GM19397 (cell line): Measurements from ENCODE around the gene EXOSC9.
"Not testable (repeated sequence)": the region's sequence is repeated elsewhere in the genome, so short reads cannot be mapped to it uniquely, and the experiment has no call there.

ENCODE experiments used
- ATAC-seq: cut with Tn5 transposase; IDR thresholded peaks from one replicate; pipeline ENCODE4 v1.9.1; 2021; ENCODE audit warnings: mild to moderate bottlenecking, moderate library complexity; ENCODE audit not compliant: unreplicated experiment

Gene EXOSC9, protein sequence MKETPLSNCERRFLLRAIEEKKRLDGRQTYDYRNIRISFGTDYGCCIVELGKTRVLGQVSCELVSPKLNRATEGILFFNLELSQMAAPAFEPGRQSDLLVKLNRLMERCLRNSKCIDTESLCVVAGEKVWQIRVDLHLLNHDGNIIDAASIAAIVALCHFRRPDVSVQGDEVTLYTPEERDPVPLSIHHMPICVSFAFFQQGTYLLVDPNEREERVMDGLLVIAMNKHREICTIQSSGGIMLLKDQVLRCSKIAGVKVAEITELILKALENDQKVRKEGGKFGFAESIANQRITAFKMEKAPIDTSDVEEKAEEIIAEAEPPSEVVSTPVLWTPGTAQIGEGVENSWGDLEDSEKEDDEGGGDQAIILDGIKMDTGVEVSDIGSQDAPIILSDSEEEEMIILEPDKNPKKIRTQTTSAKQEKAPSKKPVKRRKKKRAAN

DNA sequence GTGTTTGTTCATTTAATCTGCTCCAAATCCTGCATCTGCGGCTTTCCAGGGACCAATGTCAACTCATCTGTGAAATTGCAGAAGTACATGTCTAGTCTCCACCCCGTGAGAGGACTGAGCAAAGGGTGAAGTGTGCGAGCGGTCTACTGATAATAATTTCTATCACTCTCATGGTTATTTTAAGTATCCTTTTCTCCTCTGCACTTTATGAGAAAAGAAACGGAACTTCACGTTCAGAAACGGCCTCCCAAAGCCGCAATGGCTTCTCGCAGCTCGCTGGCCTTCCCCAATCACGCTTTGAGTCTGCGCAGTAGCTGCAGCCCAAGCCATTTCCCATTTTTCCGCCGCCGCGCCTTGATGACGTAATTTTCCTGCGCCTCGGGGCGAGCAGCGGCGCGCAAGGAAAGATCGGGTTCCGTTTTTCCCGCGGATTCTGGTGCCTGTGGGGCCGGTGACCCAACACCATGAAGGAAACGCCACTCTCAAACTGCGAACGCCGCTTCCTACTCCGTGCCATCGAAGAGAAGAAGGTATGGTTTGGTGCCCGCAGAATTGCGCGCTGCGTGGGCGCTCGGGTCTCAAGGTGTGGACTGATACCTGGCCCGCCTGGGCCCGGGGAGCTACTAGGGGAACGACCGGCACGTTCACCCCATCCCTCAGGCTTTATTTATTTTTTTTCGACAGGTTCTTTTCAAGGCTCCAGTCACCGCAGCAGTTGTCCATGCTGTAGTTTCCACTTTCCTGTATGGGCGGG lies at the start of gene EXOSC9:
EXOSC9 (plus strand) TSS at position 363 of the 754 bp plus-strand sequence; CDS start at position 465, 102 bp downstream.
- peak; percentile 83 for ATAC-seq

DNA sequence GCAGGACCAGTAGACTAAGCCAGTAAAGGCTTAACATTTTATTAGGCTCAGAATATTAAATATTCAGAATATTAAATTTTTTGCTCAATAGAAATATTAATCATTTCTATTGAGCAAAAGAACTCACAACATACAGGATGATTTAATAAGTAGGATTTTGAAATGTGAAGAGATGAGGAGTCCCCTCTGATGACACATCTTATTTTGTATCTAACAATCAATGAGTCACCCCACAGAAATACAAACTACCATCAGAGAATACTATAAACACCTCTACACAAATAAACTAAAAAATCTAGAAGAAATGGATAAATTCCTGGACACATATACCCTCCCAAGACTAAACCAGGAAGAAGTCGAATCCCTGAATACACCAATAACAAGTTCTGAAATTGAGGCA lies 49.0 kb upstream of the EXOSC9 start:
- not testable (repeated sequence) for ATAC-seq

DNA sequence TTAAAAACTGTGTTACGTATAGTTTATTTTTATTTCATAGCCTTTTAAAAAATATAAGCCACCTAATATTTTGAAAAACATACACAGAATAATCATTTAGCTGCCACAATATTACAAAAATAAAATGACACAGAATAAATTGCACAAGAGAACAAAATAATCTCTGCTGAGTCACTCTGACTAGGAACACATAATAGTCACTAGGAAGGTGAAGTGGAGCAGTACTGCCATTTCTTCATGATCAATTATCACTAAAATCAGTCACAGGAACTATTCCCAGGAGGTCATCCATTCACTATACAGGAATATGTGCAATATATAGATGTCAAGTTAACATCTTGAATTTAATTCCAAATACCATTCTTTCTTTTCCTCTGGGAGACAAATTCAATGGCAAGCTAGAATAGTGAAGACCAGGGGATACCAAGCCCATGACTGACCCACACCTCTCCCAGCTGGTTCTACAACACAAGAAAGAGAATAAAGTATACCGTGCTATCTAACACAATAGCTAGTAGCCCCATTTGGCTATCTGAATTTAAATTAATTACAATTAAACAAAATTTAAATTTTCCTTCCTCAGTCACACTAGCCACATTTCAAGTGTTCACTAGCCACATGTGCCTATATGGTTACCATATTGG lies 42.1 kb upstream of the EXOSC9 start:
- ATAC-seq, result no peak

DNA sequence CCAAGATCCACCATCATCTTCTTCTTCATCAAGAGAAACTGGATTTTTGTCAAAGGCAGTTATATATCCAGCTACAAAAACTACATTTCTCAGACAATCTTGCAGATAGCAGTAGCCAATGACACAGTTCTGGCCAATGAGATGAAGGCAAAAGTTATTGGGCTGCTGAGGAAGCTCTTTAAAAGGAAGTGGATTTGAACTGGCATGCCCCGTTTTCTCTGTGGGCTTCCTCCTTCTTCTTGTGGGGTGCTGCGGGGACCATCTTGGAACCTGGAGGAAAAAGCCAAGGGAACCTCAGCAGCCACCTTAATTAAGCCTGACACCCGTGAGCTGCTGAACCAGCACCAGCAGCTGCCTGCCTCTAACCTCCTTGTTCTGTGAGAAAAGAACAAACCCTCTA lies 40.9 kb upstream of the EXOSC9 start:
- no peak for ATAC-seq

DNA sequence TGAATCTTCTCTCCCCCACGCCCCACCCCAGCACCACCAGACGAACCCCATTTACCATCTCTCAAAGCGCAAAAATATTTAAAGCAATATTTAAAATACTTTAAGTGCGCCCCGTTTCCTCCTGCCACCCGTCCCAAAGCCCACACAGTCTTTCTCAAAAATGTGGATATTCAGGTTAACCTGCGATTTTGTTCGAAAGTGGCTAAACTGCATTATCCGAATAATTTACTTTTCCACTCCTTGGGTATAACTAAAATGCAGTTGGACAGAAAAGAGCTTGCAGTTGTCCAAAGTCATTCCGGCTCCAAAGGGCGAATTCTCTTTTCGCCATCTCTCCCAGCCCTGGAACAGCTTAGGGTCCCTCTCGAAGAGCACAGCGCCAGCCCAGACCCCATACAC lies 36.8 kb upstream of the EXOSC9 start:
- no peak for ATAC-seq

DNA sequence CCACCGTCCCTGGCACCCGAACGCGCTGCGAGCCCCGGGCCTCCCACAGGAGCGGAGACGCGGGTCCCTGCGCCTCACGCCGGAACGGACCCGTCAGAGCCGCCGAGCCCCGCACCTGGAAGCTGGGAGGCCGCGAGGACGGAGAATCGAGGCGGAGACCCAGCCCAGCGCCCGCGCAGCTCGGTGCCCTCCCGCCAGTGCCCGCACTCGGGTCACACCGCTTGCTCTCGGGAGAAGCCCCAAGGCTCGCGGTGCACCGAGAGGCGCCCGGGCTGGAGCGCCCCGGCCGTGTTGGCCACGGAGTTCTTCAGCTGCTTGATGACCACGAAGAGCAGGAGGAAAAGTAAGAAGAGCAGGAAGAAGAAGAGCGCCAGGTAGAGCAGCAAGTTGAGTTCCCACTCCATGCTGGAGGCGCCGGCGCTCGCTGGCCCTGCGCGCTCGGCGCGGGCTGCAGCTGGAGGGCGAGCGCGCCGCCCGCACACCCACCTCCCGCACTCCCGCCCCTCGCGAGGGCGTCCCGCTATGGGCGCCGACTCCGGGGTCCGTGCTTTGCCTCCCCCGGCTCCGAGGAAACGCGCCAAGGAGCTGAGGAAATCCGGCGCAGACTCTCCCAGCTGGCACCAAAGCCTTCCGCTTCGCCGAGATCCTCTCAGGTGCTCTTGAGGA lies 36.3 kb upstream of the EXOSC9 start, which contains the start of gene SMIM43:
SMIM43 (minus strand) TSS at position 463 of the 666 bp plus-strand sequence; CDS start at position 404, 59 bp downstream.
- ATAC-seq, result no peak

DNA sequence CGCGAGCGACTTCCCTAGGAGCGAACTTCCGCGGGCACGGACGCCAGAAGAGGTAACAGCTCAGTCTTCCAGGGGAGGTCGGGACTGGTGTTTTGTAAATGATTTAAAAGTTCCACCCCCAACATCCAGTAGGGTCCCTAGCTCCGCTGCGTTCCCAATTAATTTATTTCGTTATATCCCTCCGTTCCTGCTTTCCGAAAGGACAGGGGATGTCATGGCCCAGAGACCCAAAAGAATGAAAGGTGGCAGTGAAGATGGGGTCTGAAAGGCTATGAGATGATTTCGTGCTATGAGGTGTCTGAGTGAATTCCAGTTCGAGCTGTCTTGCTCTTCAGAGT lies 35.8 kb upstream of the EXOSC9 start:
- ATAC-seq, result no peak

DNA sequence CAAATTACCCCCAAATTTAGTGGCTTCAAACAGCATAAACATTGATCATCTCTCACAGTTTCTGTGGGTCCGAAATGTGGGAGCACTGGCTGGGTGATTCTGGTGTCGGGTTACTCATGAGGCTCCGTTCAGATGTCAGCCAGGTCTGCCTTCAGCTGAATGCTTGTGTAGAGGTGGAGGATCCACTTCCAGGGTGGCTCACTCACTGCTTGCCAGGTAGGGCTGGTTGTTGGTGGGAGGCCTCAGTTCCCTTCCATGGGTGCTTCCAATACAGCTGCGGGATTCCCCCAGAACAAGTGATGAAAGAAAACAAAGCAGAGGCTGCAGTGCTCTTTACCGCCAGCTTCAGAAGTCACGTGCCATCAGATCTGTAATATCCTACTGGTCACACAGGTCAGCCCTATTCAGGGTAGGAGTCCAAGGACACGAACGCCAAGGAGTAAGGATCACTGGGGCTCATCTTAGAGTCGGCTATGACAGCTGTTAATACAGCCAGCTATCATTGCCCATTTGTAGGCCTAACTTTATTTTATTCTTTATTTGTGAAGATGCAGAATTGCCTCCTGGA lies 35.1 kb upstream of the EXOSC9 start:
- ATAC-seq, result no peak

DNA sequence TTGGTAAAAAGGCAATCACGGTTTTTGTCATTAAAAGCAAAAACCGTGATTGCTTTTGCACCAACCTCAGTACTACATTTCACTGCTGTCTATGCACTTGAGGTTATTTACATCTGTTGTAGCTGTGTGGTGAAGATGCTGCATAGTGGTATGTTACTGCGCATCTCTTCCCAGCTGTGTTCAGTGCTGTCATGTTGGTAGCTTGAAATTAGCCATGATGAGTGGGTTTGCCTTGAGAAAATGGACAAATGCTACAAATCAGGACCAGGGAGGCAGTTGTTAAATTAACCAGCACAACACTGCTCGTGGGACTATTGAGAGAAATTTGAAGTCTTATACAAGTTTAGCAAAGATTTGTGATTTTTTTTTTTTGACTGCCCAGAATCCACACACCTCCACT lies 34.0 kb upstream of the EXOSC9 start:
- ATAC-seq, result no peak

DNA sequence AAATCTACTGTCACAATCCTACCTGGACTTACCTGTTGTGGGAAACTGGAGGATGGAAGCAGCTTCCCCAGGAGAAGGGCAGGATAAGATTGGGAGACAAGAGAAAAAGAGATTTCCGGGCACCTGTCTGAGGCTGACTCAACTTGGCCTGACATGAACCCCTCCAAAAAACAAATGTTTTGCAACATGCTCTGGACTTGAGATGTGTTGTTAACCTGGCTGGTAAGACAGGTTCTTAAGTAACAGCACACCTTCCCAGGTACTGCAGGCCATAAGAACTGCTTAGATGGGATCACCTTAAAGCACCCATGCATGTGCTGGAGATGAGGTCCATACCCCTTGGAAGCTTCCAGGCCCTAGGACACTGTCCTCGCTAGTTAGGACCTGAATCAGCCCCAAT lies 31.8 kb upstream of the EXOSC9 start:
- no peak for ATAC-seq

DNA sequence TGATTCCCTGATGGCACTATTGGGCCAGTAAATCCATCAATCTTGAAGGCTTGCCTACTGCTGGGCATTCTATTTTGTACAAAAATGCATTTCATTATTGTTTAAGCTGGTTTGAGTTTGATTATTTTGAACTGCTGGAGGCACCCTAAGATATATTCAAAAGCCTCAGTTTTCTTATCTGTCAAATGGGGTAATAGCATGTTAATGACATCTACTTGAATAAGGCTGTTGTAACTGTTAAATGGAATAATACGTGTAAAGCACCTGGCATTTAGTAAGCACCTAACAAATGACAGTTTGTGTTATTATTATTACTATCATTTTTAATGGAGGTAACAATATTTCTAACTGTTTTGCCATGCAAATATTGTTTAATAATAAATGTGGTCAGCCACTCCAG lies 29.3 kb upstream of the EXOSC9 start:
- ATAC-seq, result no peak

DNA sequence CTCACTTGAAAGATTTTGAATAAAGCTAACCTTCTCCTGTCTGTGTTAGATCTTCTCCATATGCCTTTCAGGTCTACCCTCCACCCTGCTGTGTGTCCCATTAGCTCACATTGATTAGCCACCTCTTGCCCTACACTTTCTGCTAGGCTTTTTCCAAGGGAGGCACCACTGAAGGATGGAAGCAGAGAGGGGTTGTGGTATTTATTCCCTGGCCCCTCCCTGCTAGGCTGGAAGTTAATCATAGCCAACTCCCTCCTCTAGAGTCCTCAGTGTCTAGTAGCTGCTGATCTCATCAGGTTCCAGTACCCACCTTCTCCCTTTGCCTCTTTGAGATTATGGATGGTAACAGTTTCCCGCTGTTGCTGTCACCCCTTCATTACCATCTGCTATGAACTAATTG lies 27.2 kb upstream of the EXOSC9 start:
- no peak for ATAC-seq

DNA sequence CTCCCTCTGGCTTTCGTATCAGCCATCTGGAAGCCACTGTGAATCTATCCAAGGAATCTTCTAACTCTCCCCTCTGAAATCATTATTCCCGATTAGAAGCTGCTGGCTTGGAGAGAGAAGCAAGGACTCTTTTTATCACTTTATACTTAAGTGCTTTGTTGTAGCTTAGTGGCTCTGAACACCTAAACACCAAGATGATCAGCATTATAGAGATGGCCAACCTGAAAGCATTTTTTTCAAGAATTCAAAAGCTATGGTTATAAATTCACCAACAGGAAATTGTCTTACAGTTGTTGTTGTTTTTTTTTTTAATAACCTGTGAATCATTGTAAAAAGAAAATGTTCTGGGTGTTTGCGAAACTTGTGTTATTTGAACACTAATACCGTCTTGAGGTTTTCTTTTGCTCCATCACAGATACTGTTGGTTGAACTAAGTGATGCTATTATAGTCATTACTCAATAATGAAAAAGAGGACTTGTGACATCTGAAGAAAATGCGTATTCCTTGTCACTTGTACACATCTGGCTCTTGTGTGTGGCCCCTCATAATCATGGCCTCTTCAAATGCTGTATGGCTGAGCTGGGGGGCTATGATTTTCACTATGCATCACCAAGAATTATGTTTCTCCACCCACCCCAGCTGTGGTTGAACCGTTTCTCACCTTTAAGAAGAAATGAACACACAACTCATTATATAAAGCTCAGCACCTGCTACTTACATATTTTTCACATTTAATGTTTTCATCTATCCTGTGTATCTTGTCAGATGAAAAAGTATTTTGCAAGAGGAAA lies 24.3 kb upstream of the EXOSC9 start:
- ATAC-seq, result no peak

DNA sequence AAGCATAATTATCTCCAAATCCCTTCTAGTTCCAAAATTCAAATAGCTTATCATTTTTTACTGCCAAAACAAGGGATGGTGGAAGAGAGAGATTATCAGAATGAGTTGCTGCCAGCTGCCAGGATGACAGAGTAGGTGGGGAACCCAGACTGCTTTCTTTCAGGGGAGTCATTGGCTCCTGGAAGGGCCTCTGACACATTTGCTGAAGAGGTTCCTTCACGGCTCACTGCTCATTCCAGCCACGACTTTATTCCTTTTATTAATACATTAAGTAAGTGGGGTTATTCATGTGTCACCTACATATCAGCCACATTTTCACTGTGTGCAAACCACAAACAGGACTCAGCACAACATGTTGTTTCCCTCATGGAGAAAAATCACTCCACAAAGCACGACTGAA lies 23.5 kb upstream of the EXOSC9 start:
- ATAC-seq, result no peak

DNA sequence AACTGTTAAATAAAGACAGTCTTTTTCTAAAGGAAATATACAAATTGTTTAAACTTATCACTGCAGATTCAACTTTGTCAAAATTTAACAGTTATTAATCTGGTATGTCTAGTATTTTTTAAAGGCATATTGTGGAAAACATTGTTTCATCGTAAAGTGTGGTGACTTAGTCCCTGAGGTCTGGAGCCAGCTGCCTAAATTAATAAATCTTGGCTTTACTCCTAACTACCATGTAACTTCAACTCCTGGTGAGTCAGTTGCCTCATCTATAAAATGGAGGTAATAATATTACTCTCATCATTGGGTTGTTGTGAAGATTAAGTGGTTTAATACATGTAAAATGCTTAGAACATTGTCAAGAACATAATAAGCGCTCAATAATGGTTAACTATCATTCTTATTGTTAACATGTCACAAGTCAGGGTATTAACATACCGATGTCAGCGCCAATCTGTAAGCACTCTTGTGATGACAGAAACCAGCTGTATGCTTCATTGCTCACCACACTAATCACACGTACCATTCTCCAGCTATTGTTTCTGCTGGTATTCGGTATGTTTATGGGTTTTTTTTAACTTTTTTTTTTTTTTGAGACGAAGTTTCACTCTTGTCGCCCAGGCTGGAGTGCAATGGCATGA lies 22.0 kb upstream of the EXOSC9 start:
- no peak for ATAC-seq

DNA sequence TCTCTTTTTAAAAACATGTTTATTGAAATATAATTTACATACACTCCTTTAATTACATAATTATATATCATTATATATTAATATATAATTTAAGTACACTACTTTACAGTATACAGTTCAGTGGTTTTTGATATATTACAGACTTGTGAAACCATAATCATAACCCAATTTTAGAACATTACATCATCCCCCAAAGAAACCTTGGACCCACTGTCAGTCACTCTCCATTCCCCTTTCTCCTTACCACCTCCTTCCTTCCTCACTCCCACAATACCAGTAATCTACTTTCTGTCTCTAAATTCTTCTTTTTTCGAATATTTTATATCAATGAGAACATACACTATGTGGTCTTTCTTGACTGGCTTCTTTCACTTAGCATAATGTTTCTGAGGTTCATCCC lies 17.9 kb upstream of the EXOSC9 start:
- no peak for ATAC-seq

DNA sequence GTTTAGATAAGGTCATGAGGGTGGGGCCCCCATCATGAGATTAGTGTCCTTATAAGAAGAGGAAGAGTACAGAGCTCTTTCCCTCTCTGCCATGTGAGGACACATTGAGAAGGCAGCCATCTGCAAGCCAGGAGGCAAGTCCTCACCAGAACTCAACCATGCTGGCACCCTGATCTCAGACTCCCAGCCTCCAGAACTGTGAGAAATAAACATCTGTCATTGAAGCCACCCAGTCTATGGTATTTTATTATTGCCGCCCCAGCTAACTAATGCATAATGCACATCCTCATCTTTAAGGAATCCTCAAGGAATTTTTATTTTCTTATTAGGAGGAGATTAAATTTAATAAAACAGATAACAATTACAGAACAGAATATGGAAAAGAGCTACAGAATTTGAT lies 16.7 kb upstream of the EXOSC9 start:
- ATAC-seq, result no peak

DNA sequence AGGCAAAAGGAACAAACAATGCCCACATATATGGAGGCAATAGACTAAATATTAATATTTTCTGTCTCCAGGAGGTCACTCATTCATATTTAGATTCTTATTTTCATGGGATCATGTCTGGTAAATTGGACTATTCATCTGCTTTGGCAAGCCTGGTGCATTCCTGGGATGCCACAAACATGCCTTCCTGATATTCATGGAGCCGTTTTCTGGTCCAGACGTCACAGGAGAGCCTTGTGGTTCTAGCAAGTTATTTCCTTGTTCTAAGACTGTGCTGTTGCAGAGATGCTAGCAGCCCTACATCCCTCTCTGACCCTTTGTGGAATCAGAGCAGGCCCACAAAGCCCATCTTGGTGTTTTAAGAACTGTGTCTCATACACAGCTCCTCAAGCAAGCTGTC lies 16.1 kb upstream of the EXOSC9 start:
- no peak for ATAC-seq

DNA sequence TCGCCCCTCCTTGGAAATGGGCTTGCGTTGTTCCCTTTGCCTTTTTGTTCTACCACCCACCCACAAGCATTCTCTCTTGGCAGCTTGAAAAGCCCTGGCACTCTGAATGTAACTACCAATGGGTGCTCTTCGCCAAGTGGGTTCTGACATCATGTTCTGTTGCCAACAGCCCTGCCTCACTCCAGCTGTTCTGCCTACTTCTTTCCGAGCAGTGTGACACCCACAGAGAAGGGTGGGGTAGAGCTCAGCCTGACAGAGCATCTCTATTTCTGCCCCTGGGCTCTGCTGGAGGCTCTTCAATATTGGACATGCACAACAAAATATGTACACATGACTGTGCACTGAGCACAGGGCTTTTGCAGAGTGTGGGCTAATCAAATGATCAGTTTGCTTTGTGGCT lies 15.6 kb upstream of the EXOSC9 start:
- no peak for ATAC-seq

DNA sequence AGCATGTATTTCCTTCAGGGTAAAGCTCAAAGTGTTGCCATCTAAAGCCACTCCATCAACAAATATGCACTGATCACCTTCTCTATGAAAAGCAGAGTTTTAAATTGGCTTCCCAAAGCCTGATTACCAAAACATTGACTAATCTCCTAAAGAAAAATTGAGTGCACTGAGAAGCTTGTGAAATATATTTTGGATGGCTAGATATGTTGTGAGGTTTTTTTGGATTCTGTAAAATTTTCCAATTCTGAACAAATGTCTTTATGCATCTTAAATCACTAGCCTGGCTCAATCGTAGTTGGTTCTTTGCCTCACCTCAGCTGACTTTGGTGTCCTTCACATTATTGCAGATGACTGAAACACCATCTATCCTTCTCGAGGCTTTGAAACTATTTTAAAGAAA lies 14.9 kb upstream of the EXOSC9 start:
- no peak for ATAC-seq
